Measurements from ENCODE around the gene CALML4.

The CALML4 gene

GRCh38 chr15:68186671-68187397 lies 18.3 kb downstream of the CALML4 start:
- no peaks in the 10 kb centered on the region for H4K20me1 ChIP-seq (ENCODE audit: insufficient read depth)
- H2AFZ ChIP-seq (ENCODE audit: low read depth): no peak overlapping the region
- peaks cover 43% of the 10 kb centered on the region for H3K4me1 ChIP-seq (ENCODE audit: low read depth, poor library complexity, severe bottlenecking)
- H3K79me2 ChIP-seq (ENCODE audit: insufficient read depth, low read depth): no peaks in the 10 kb centered on the region
- no peaks in the 10 kb centered on the region; the same call in 1 of the 2 replicates for H3K36me3 ChIP-seq (ENCODE audit: insufficient read depth)
- no peak overlapping the region for H3K4me2 ChIP-seq
- no peak overlapping the region for H3K27ac ChIP-seq
- H3K27me3 ChIP-seq (ENCODE audit: insufficient read depth, low read depth): no peaks in the 10 kb centered on the region
- TF ChIP-seq CTCF (conservative IDR thresholded peaks at IDR 0.05; ENCODE audit: low read depth, low read length): no peak
- no peak overlapping the region for H3K9ac ChIP-seq
- H3K4me3 ChIP-seq (IDR thresholded peaks at IDR 0.05; ENCODE audit: insufficient read depth, low read depth, low read length): no peak overlapping the region

- Histone ChIP-seq H3K4me2 (no peak overlapping the region), H3K4me1 (ENCODE audit: low read depth, poor library complexity, severe bottlenecking) (peaks cover 26% of the 10 kb centered on the region), H3K27me3 (ENCODE audit: insufficient read depth, low read depth) (no peaks in the 10 kb centered on the region), H3K4me3 (IDR thresholded peaks at IDR 0.05; ENCODE audit: insufficient read depth, low read depth, low read length) (no peak overlapping the region), H4K20me1 (ENCODE audit: insufficient read depth) (no peaks in the 10 kb centered on the region), H3K36me3 (ENCODE audit: insufficient read depth) (peaks cover 4% of the 10 kb centered on the region; the same call in 1 of the 2 replicates), H3K9ac (no peak overlapping the region), H3K79me2 (ENCODE audit: insufficient read depth, low read depth) (no peaks in the 10 kb centered on the region), H2AFZ (ENCODE audit: low read depth) (no peak overlapping the region), H3K27ac (no peak overlapping the region)
- no peak for TF ChIP-seq CTCF (conservative IDR thresholded peaks at IDR 0.05; ENCODE audit: low read depth, low read length)
Measured at GRCh38 chr15:68184616-68185480, 20.3 kb downstream of the CALML4 start.

- H2AFZ ChIP-seq (ENCODE audit: low read depth): no peak overlapping the region
- H3K4me2 ChIP-seq: no peak overlapping the region
- H3K79me2 ChIP-seq (ENCODE audit: insufficient read depth, low read depth): no peaks in the 10 kb centered on the region
- H4K20me1 ChIP-seq (ENCODE audit: insufficient read depth): no peaks in the 10 kb centered on the region
- H3K36me3 ChIP-seq (ENCODE audit: insufficient read depth): peaks cover 4% of the 10 kb centered on the region; the same call in 1 of the 2 replicates
- H3K27me3 ChIP-seq (ENCODE audit: insufficient read depth, low read depth): no peaks in the 10 kb centered on the region
- H3K4me3 ChIP-seq (IDR thresholded peaks at IDR 0.05; ENCODE audit: insufficient read depth, low read depth, low read length): no peak overlapping the region
- H3K9ac ChIP-seq: no peak overlapping the region
- no peak overlapping the region for H3K27ac ChIP-seq
- peaks cover 16% of the 10 kb centered on the region for H3K4me1 ChIP-seq (ENCODE audit: low read depth, poor library complexity, severe bottlenecking)
- no peak for TF ChIP-seq CTCF (conservative IDR thresholded peaks at IDR 0.05; ENCODE audit: low read depth, low read length)
Measured at GRCh38 chr15:68183616-68184315, 21.4 kb downstream of the CALML4 start.

GRCh38 chr15:68177742-68178141 lies 27.4 kb downstream of the CALML4 start:
- Histone ChIP-seq H3K79me2 (ENCODE audit: insufficient read depth, low read depth) (no peaks in the 10 kb centered on the region), H3K36me3 (ENCODE audit: insufficient read depth) (0 out of 2 replicates have a peak, but pooled peaks cover 11% of the 10 kb centered on the region), H3K27ac (no peak overlapping the region), H3K4me3 (IDR thresholded peaks at IDR 0.05; ENCODE audit: insufficient read depth, low read depth, low read length) (no peak overlapping the region), H3K27me3 (ENCODE audit: insufficient read depth, low read depth) (no peaks in the 10 kb centered on the region), H4K20me1 (ENCODE audit: insufficient read depth) (no peaks in the 10 kb centered on the region), H2AFZ (ENCODE audit: low read depth) (no peak overlapping the region), H3K4me2 (no peak overlapping the region), H3K4me1 (ENCODE audit: low read depth, poor library complexity, severe bottlenecking) (no peaks in the 10 kb centered on the region), H3K9ac (no peak overlapping the region)
- TF ChIP-seq CTCF (conservative IDR thresholded peaks at IDR 0.05; ENCODE audit: low read depth, low read length): no peak

Data from KMS-11 (cell line).